Vagina (tissue), 2 donors: ENCODE measurements around the gene TENT4A. TPM values are rescaled to one million over a fixed set of nuclear protein-coding genes. Genes with fewer than 3 reads are reported as not detected.

ENCODE experiments used
- DNase-seq, 2 donors: peaks; one replicate each; pipeline ENCODE4 v3.0.0-alpha.2; 2017; ENCODE audit errors: extremely low spot score in 2 of 2
- H3K27ac ChIP-seq: fragments of 200-600 bp; sonication (generic); one replicate; pipeline ENCODE4 v1.5.1; 2019
- H3K27me3 ChIP-seq: fragments of 200-600 bp; sonication (generic); one replicate; pipeline ENCODE4 v1.5.1; 2019
- H3K36me3 ChIP-seq, 2 donors: fragments of 200-600 bp; sonication (generic); one replicate each; pipeline ENCODE4 v1.5.1; 2017 to 2019
- H3K4me1 ChIP-seq: fragments of 200-600 bp; sonication (generic); one replicate; pipeline ENCODE4 v1.5.1; 2019
- H3K4me3 ChIP-seq, 2 donors: fragments of 200-600 bp; sonication (generic); 1 replicate in 1 of 2; 2 replicates in 1 of 2; pipeline ENCODE4 v1.5.1; 2016 to 2019
- H3K9me3 ChIP-seq: fragments of 200-600 bp; sonication (generic); one replicate; pipeline ENCODE4 v1.5.1; 2019
- CTCF ChIP-seq, 3 experiments: fragments of 450-650 bp in 2 of 3; fragments of 200-600 bp in 1 of 3; sonication (generic) in 1 of 3; IDR thresholded peaks; one replicate each; pipeline ENCODE4 v1.5.1; 2017 to 2019; ENCODE audit warnings: antibody characterized with exemption in 3 of 3, mild to moderate bottlenecking in 2 of 3, moderate library complexity in 2 of 3
- POLR2A ChIP-seq, 2 donors: fragments of 450-650 bp; IDR thresholded peaks; one replicate each; pipeline ENCODE4 v1.6.1; 2017; ENCODE audit warnings: antibody characterized with exemption in 2 of 2, mild to moderate bottlenecking in 2 of 2, moderate library complexity in 2 of 2
- POLR2AphosphoS5 ChIP-seq, 2 donors: sonication (generic); formaldehyde crosslinking; IDR thresholded peaks; one replicate each; pipeline ENCODE4 v1.9.0; 2017; ENCODE audit warnings: antibody characterized with exemption in 2 of 2, mild to moderate bottlenecking in 2 of 2, low read depth in 1 of 2; ENCODE audit not compliant: insufficient read depth in 1 of 2
- intact Hi-C: fragments of 100-400 bp; cut with DNase I; formaldehyde crosslinking; loops from one replicate; pipeline ENCODE4 v1.15.1; 2023
- total RNA-seq: library from RNA; depleted of rRNA; stranded (reverse); fragments of >200 nt; gene quantifications from one replicate; pipeline ENCODE4 v1.2.3, GENCODE V29; 2016

The TENT4A gene
- total RNA-seq, 1 donor from 2014 or later: 38.1 TPM

- H3K36me3 ChIP-seq: no peaks in the 10 kb centered on the region
- DNase-seq: peak in 1 of 2 donors; percentile 79
- intact Hi-C loops: no loop called here
Observed at GRCh38 chr5:6721442-6721841, 8.2 kb downstream of the TENT4A start.

GRCh38 chr5:6722015-6722414, 8.8 kb downstream of the TENT4A start:
- peak overlapping the region; percentile 25 for H3K27ac ChIP-seq

More at GRCh38 chr5:6721442-6721841, 8.2 kb downstream of the TENT4A start:
- no peaks in the 10 kb centered on the region for H3K27me3 ChIP-seq
- peak overlapping the region in 1 of 2 donors; percentile 23 for H3K4me3 ChIP-seq
- H3K4me1 ChIP-seq: peaks cover 85% of the 10 kb centered on the region
- peak overlapping the region; percentile 25 for H3K27ac ChIP-seq
- no peaks in the 10 kb centered on the region for H3K9me3 ChIP-seq
- no peak for TF ChIP-seq POLR2AphosphoS5 (IDR thresholded peaks at IDR 0.05; ENCODE audit: insufficient read depth in 1 of 2, low read depth in 1 of 2)
- no peak for TF ChIP-seq POLR2A (IDR thresholded peaks at IDR 0.05)
- no peak for TF ChIP-seq CTCF (IDR thresholded peaks at IDR 0.05)

GRCh38 chr5:6723122-6723815, 10.0 kb downstream of the TENT4A start:
- TF ChIP-seq POLR2A (IDR thresholded peaks at IDR 0.05) (no peak), CTCF (IDR thresholded peaks at IDR 0.05) (no peak), POLR2AphosphoS5 (IDR thresholded peaks at IDR 0.05; ENCODE audit: insufficient read depth in 1 of 2, low read depth in 1 of 2) (no peak)
- Histone ChIP-seq H3K4me3 (peak overlapping the region in 1 of 2 donors; percentile 2), H3K36me3 (no peaks in the 10 kb centered on the region), H3K4me1 (peaks cover 84% of the 10 kb centered on the region), H3K27ac (no peak overlapping the region), H3K27me3 (no peaks in the 10 kb centered on the region), H3K9me3 (no peaks in the 10 kb centered on the region)
- intact Hi-C loops: no loop called here
- no peak for DNase-seq

More at GRCh38 chr5:6722015-6722414, 8.8 kb downstream of the TENT4A start:
- Histone ChIP-seq H3K36me3 (no peaks in the 10 kb centered on the region), H3K4me3 (peak overlapping the region; percentile 23 to 25), H3K9me3 (no peaks in the 10 kb centered on the region), H3K27me3 (no peaks in the 10 kb centered on the region), H3K4me1 (peaks cover 85% of the 10 kb centered on the region)
- TF ChIP-seq CTCF (IDR thresholded peaks at IDR 0.05) (no peak), POLR2AphosphoS5 (IDR thresholded peaks at IDR 0.05; ENCODE audit: insufficient read depth in 1 of 2, low read depth in 1 of 2) (no peak), POLR2A (IDR thresholded peaks at IDR 0.05) (no peak)
- intact Hi-C loops: no loop called here
- DNase-seq: no peak

- Histone ChIP-seq H3K9me3 (no peaks in the 10 kb centered on the region), H3K36me3 (no peaks in the 10 kb centered on the region), H3K27ac (no peak overlapping the region), H3K4me1 (peaks cover 84% of the 10 kb centered on the region), H3K27me3 (no peaks in the 10 kb centered on the region), H3K4me3 (no peak overlapping the region)
- no peak for DNase-seq
- TF ChIP-seq POLR2A (IDR thresholded peaks at IDR 0.05) (no peak), CTCF (IDR thresholded peaks at IDR 0.05) (no peak), POLR2AphosphoS5 (IDR thresholded peaks at IDR 0.05; ENCODE audit: insufficient read depth in 1 of 2, low read depth in 1 of 2) (no peak)
- intact Hi-C loops: no loop called here
Observed at GRCh38 chr5:6723816-6724300, 10.6 kb downstream of the TENT4A start.

- no peak for DNase-seq
- no peaks in the 10 kb centered on the region for H3K9me3 ChIP-seq
- no peaks in the 10 kb centered on the region for H3K27me3 ChIP-seq
- H3K36me3 ChIP-seq: no peaks in the 10 kb centered on the region
- no peak overlapping the region for H3K4me3 ChIP-seq
- H3K27ac ChIP-seq: no peak overlapping the region
- peaks cover 84% of the 10 kb centered on the region for H3K4me1 ChIP-seq
- intact Hi-C loops: no loop called here
- TF ChIP-seq POLR2AphosphoS5 (IDR thresholded peaks at IDR 0.05; ENCODE audit: insufficient read depth in 1 of 2, low read depth in 1 of 2): no peak
Observed at GRCh38 chr5:6724321-6724929, 11.2 kb downstream of the TENT4A start.
